Measurements from ENCODE around the gene RBM33.
A peak's percentile ranks its signal among the peaks of the same experiment; 100 is the strongest.

Gene RBM33

DNA sequence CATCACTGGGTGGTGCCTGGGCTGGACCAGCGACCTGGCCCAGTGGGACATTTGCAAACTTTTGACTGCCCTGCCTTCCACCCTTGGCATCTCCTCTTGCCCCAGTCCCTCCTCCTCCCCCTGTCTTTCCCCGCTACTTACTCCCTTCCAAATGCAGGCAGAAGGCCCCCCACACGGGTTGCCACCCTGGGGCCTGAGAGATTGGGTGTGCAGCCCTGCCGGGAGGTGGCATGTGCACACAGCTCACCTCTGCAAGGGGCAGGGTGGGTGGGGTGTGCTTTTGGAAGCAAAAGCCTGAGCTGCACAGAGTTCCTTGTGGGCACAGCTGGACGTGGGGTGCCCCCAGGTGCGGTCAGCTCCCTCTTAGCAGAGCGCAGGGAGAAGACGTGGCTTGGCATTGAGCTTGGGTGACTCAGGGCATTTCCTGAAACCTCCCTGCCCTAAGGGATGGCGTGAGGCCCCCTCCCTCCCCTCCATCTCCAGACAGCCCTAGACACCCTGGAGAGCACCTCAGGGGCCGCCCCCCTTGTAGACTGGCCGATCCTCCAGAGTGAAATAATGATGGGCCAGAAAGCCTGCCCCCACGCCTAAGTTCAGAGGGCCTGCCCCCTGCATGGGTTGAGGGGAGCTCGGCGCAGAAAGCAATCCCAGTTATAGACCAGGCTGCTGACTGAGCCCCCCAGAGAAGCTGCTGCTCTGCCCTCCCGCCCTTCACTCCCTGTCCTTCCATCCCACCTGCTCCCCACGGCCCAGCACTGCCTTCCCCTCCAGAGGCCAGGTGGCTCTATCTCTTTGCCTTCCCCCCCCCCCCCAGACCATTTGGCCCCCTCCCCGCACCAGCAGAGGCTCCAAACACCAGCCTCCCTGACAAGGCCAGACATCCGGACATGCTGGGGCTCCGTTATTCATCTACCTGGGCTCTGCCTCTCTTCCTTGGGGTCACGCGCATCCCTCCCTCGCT lies 170.1 kb downstream of the RBM33 start:
- Histone ChIP-seq H3K4me1 (ENCODE audit: insufficient read depth, low read length, severe bottlenecking) (no peaks in the 10 kb centered on the region), H3K27ac (ENCODE audit: low read depth, low read length, poor library complexity, severe bottlenecking) (no peak overlapping the region), H3K36me3 (ENCODE audit: insufficient read depth, low read length) (no peaks in the 10 kb centered on the region), H3K4me3 (ENCODE audit: low read depth, low read length, poor library complexity, severe bottlenecking) (no peak overlapping the region), H3K9me2 (ENCODE audit: low read depth, low read length) (no peaks in the 10 kb centered on the region), H3K9ac (ENCODE audit: low read length) (no peak overlapping the region), H3F3A (ENCODE audit: insufficient read depth, low read length) (no peaks in the 10 kb centered on the region), H3K27me3 (ENCODE audit: insufficient read depth, low read length) (no peaks in the 10 kb centered on the region), H3K4me2 (ENCODE audit: low read length) (no peak overlapping the region), H2AFZ (ENCODE audit: low read length) (no peak overlapping the region), H3K79me2 (ENCODE audit: insufficient read depth, low read length) (no peaks in the 10 kb centered on the region), H4K20me1 (ENCODE audit: insufficient read depth, low read length) (no peaks in the 10 kb centered on the region), H3K9me3 (ENCODE audit: low read length) (no peaks in the 10 kb centered on the region)
- TF ChIP-seq, protein P1, sequence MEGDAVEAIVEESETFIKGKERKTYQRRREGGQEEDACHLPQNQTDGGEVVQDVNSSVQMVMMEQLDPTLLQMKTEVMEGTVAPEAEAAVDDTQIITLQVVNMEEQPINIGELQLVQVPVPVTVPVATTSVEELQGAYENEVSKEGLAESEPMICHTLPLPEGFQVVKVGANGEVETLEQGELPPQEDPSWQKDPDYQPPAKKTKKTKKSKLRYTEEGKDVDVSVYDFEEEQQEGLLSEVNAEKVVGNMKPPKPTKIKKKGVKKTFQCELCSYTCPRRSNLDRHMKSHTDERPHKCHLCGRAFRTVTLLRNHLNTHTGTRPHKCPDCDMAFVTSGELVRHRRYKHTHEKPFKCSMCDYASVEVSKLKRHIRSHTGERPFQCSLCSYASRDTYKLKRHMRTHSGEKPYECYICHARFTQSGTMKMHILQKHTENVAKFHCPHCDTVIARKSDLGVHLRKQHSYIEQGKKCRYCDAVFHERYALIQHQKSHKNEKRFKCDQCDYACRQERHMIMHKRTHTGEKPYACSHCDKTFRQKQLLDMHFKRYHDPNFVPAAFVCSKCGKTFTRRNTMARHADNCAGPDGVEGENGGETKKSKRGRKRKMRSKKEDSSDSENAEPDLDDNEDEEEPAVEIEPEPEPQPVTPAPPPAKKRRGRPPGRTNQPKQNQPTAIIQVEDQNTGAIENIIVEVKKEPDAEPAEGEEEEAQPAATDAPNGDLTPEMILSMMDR (IDR thresholded peaks at IDR 0.05; ENCODE audit: low read length) = no peak
- no peak for TF ChIP-seq EZH2 (IDR thresholded peaks at IDR 0.05; ENCODE audit: borderline replicate concordance, low read length)

DNA sequence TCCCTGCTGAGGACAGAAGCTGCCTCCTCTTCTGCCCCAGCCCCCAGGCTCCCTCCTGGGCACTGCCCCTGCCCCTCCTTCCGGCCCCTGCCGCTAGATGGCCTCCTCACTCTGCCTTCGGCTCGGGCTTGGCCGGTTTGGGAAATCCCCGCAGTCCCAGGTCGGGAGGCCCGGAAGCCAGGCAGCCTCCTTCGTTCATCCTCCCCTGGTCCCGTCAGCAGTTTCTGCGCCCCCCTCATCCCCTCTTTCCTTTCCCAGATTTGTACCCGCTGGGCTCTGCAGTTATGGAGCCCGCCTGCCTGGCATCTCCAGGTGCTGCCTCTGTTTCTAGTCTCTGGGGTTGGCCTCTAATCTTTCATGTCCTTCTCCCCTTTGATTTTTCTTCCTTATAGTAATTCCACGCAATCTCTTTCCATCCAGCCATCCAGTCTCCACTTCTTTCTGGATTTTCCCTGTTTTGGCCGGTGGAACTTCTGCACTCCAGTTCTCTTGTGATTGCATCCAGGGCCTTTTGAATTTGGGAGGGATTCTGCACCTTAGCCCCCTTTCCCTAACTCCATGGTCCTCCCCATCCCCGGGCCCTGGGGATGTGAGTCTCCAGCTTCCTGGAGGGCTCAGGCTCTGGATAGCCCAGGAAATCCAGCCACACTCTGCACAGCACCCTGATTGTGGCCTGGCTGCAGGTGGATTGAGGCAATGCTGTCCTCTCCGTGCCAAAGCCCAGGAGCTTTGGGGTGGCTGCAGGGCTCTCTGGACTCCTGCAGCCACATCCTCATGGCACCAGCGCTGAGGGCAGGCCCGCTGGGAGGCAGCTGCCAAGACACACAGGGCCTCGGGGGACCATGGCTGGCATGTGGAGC lies 171.1 kb downstream of the RBM33 start:
- no peak overlapping the region for H3K27ac ChIP-seq (ENCODE audit: low read depth, low read length, poor library complexity, severe bottlenecking)
- no peaks in the 10 kb centered on the region for H3F3A ChIP-seq (ENCODE audit: insufficient read depth, low read length)
- no peak overlapping the region for H2AFZ ChIP-seq (ENCODE audit: low read length)
- H3K9me3 ChIP-seq (ENCODE audit: low read length) = no peaks in the 10 kb centered on the region
- H3K9ac ChIP-seq (ENCODE audit: low read length) = 0 out of 2 replicates have a peak overlapping the region, but pooled peaks have one; percentile 18
- no peaks in the 10 kb centered on the region for H3K9me2 ChIP-seq (ENCODE audit: low read depth, low read length)
- no peaks in the 10 kb centered on the region for H3K79me2 ChIP-seq (ENCODE audit: insufficient read depth, low read length)
- no peaks in the 10 kb centered on the region for H4K20me1 ChIP-seq (ENCODE audit: insufficient read depth, low read length)
- H3K36me3 ChIP-seq (ENCODE audit: insufficient read depth, low read length) = no peaks in the 10 kb centered on the region
- no peaks in the 10 kb centered on the region for H3K4me1 ChIP-seq (ENCODE audit: insufficient read depth, low read length, severe bottlenecking)
- TF ChIP-seq, protein P1 (IDR thresholded peaks at IDR 0.05; ENCODE audit: low read length) = peak; percentile 89
- TF ChIP-seq EZH2 (IDR thresholded peaks at IDR 0.05; ENCODE audit: borderline replicate concordance, low read length) = no peak
- H3K27me3 ChIP-seq (ENCODE audit: insufficient read depth, low read length) = no peaks in the 10 kb centered on the region
- peak overlapping the region; percentile 33; the same call in 1 of the 2 replicates for H3K4me2 ChIP-seq (ENCODE audit: low read length)
- no peak overlapping the region for H3K4me3 ChIP-seq (ENCODE audit: low read depth, low read length, poor library complexity, severe bottlenecking)

DNA sequence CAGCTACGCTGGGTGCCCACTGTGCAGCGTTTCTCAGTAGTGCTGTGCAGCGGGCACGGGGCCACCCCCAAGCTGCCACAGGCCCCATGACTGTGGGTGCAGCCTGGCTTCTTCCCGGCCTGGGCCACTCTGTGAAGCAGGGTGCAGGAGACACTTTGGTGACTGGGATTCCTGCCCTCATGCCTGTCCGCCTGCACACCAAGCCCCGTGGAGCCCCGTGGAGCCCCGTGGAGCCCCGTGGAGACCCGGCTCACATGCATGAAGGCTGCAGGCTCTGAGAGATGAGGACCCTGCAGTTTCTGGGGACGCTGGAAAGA lies 171.7 kb downstream of the RBM33 start:
- Histone ChIP-seq H3K27me3 (ENCODE audit: insufficient read depth, low read length) (no peaks in the 10 kb centered on the region), H3K9me3 (ENCODE audit: low read length) (no peaks in the 10 kb centered on the region)

More for the DNA sequence above, 171.7 kb downstream of the RBM33 start:
- Histone ChIP-seq H3F3A (ENCODE audit: insufficient read depth, low read length) (no peaks in the 10 kb centered on the region), H3K4me1 (ENCODE audit: insufficient read depth, low read length, severe bottlenecking) (no peaks in the 10 kb centered on the region), H3K9ac (ENCODE audit: low read length) (no peak overlapping the region), H3K4me3 (ENCODE audit: low read depth, low read length, poor library complexity, severe bottlenecking) (no peak overlapping the region), H4K20me1 (ENCODE audit: insufficient read depth, low read length) (no peaks in the 10 kb centered on the region), H2AFZ (ENCODE audit: low read length) (no peak overlapping the region), H3K27ac (ENCODE audit: low read depth, low read length, poor library complexity, severe bottlenecking) (no peak overlapping the region), H3K9me2 (ENCODE audit: low read depth, low read length) (no peaks in the 10 kb centered on the region), H3K4me2 (ENCODE audit: low read length) (no peak overlapping the region), H3K36me3 (ENCODE audit: insufficient read depth, low read length) (no peaks in the 10 kb centered on the region), H3K79me2 (ENCODE audit: insufficient read depth, low read length) (no peaks in the 10 kb centered on the region)
- no peak for TF ChIP-seq EZH2 (IDR thresholded peaks at IDR 0.05; ENCODE audit: borderline replicate concordance, low read length)
- TF ChIP-seq, protein P1 (IDR thresholded peaks at IDR 0.05; ENCODE audit: low read length) = no peak
